Breast epithelium (tissue), 4 donors: Measurements from ENCODE around the gene UBXN2A. TPM values are rescaled to one million over a fixed set of nuclear protein-coding genes. Genes with fewer than 3 reads are reported as not detected.

Experiments used
- DNase-seq, 2 donors: peaks; one replicate each; pipeline ENCODE4 v3.0.0-alpha.2; 2019; ENCODE audit warnings: low spot score in 2 of 2
- H3K27ac ChIP-seq, 2 donors: fragments of 200-600 bp; sonication (generic) in 1 of 2; one replicate each; pipeline ENCODE4 v1.5.1; 2016 to 2019; ENCODE audit warnings: mild to moderate bottlenecking in 1 of 2
- H3K27me3 ChIP-seq, 2 donors: fragments of 200-600 bp; sonication (generic) in 1 of 2; one replicate each; pipeline versions ENCODE4 v1.5.1 to v1.6.0; 2017 to 2019; ENCODE audit warnings: control low read depth in 1 of 2, mild to moderate bottlenecking in 1 of 2
- H3K36me3 ChIP-seq: fragments of 200-600 bp; one replicate; pipeline ENCODE4 v1.5.1; 2019
- H3K4me1 ChIP-seq, 2 donors: fragments of 200-600 bp; sonication (generic); one replicate each; pipeline ENCODE4 v1.5.1; 2016 to 2019; ENCODE audit warnings: control low read depth in 1 of 2
- H3K4me3 ChIP-seq, 3 donors: fragments of 200-600 bp; sonication (generic); 1 replicate in 2 of 3; 2 replicates in 1 of 3; pipeline ENCODE4 v1.5.1; 2016 to 2019; ENCODE audit warnings: mild to moderate bottlenecking in 3 of 3, moderate library complexity in 2 of 3
- H3K9me3 ChIP-seq, 2 donors: fragments of 200-600 bp; sonication (generic) in 1 of 2; one replicate each; pipeline ENCODE4 v1.5.1; 2016 to 2019; ENCODE audit warnings: control low read depth in 1 of 2
- CTCF ChIP-seq, 3 donors: fragments of 450-650 bp; IDR thresholded peaks; one replicate each; pipeline ENCODE4 v1.5.1; 2016 to 2017; ENCODE audit warnings: antibody characterized with exemption in 3 of 3, mild to moderate bottlenecking in 3 of 3, moderate library complexity in 3 of 3
- POLR2A ChIP-seq: fragments of 450-650 bp; IDR thresholded peaks from one replicate; pipeline ENCODE4 v1.6.1; 2016; ENCODE audit warnings: antibody characterized with exemption, mild to moderate bottlenecking, moderate library complexity
- POLR2AphosphoS5 ChIP-seq, 3 donors: sonication (generic); formaldehyde crosslinking; IDR thresholded peaks; one replicate each; pipeline ENCODE4 v1.6.1; 2017; ENCODE audit warnings: antibody characterized with exemption in 3 of 3
- intact Hi-C: fragments of 100-400 bp; cut with DNase I; formaldehyde crosslinking; loops from one replicate; pipeline ENCODE4 v1.15.1; 2023; ENCODE audit warnings: low total_unique reads
- total RNA-seq, 3 donors: library from RNA; depleted of rRNA; stranded (reverse); fragments of >200 nt; gene quantifications; one replicate each; pipeline ENCODE4 v1.1.0, GENCODE V29; 2016

The UBXN2A gene
- total RNA-seq, 3 donors from 2014 or later, result 13.0 to 22.0 (median 16.4) TPM

GRCh38 chr2:23916727-23917405 is 23.4 kb upstream of the UBXN2A start:
- H3K4me3 ChIP-seq, result no peak overlapping the region
- peaks cover 0 to 3% of the 10 kb centered on the region in 2 donors for H3K4me1 ChIP-seq
- DNase-seq, result no peak
- TF ChIP-seq POLR2A (no peak), CTCF (IDR thresholded peaks at IDR 0.05) (no peak), POLR2AphosphoS5 (IDR thresholded peaks at IDR 0.05) (no peak)
- H3K36me3 ChIP-seq, result no peaks in the 10 kb centered on the region
- no peak overlapping the region for H3K27ac ChIP-seq
- intact Hi-C loops, result no loop called here
- no peaks in the 10 kb centered on the region for H3K27me3 ChIP-seq
- H3K9me3 ChIP-seq, result no peaks in the 10 kb centered on the region

- intact Hi-C loops, result no loop called here
- TF ChIP-seq CTCF (IDR thresholded peaks at IDR 0.05) (no peak), POLR2A (no peak), POLR2AphosphoS5 (IDR thresholded peaks at IDR 0.05) (no peak)
- Histone ChIP-seq H3K27ac (no peak overlapping the region), H3K9me3 (no peaks in the 10 kb centered on the region), H3K27me3 (no peaks in the 10 kb centered on the region), H3K4me1 (peaks cover 0 to 3% of the 10 kb centered on the region in 2 donors), H3K4me3 (no peak overlapping the region), H3K36me3 (no peaks in the 10 kb centered on the region)
- DNase-seq, result no peak
Measured at GRCh38 chr2:23918837-23919489, 21.3 kb upstream of the UBXN2A start.

GRCh38 chr2:23924589-23925359 is 15.5 kb upstream of the UBXN2A start:
- H3K27me3 ChIP-seq, result no peaks in the 10 kb centered on the region
- peak overlapping the region; percentile 86 to 95 (median 91) for H3K4me3 ChIP-seq
- TF ChIP-seq POLR2A (no peak), CTCF (IDR thresholded peaks at IDR 0.05) (no peak), POLR2AphosphoS5 (IDR thresholded peaks at IDR 0.05) (no peak)
- H3K36me3 ChIP-seq, result no peaks in the 10 kb centered on the region
- no peaks in the 10 kb centered on the region for H3K9me3 ChIP-seq
- intact Hi-C loops, result no loop called here
- no peak for DNase-seq
- H3K27ac ChIP-seq, result peak overlapping the region; percentile 98 to 99
- no peaks in the 10 kb centered on the region for H3K4me1 ChIP-seq

- intact Hi-C loops, result no loop called here
- Histone ChIP-seq H3K9me3 (no peaks in the 10 kb centered on the region), H3K27ac (peak overlapping the region; percentile 98 to 99), H3K4me3 (peak overlapping the region; percentile 86 to 95 (median 91)), H3K27me3 (no peaks in the 10 kb centered on the region), H3K4me1 (no peaks in the 10 kb centered on the region), H3K36me3 (no peaks in the 10 kb centered on the region)
- TF ChIP-seq CTCF (IDR thresholded peaks at IDR 0.05) (no peak), POLR2AphosphoS5 (IDR thresholded peaks at IDR 0.05) (peak in 2 of 3 donors; percentile 16 to 31)
- DNase-seq, result peak; percentile 51 to 54
Measured at GRCh38 chr2:23925702-23926289, 14.5 kb upstream of the UBXN2A start.
